NCI-H187 (cell line): ENCODE results near the gene GRIA3.
"Not testable (repeated sequence)": the region's sequence is repeated elsewhere in the genome, so short reads cannot be mapped to it uniquely, and the experiment has no call there.

Source experiments
- DNase-seq, 2 experiments: peaks; one replicate each; lab custom pipeline; 2025; lab: John Stamatoyannopoulos, UW

The GRIA3 gene

GRCh38 chrX:123348468-123348867, 164.4 kb downstream of the GRIA3 start:
- DNase-seq, result no peak

- no peak for DNase-seq
Observed at GRCh38 chrX:123350226-123350625, 166.1 kb downstream of the GRIA3 start.

GRCh38 chrX:123357941-123358340, 173.9 kb downstream of the GRIA3 start:
- no peak for DNase-seq

- no peak for DNase-seq
Observed at GRCh38 chrX:123358457-123358856, 174.4 kb downstream of the GRIA3 start.

GRCh38 chrX:123361371-123361770, 177.3 kb downstream of the GRIA3 start:
- no peak for DNase-seq

- not testable (repeated sequence) for DNase-seq
Observed at GRCh38 chrX:123386196-123386595, 202.1 kb downstream of the GRIA3 start.

- DNase-seq, result no peak
Observed at GRCh38 chrX:123392921-123393320, 208.8 kb downstream of the GRIA3 start.

- DNase-seq, result no peak
Observed at GRCh38 chrX:123399709-123400108, 215.6 kb downstream of the GRIA3 start.

GRCh38 chrX:123405231-123405630, 221.2 kb downstream of the GRIA3 start:
- DNase-seq, result no peak

GRCh38 chrX:123408821-123409737, 225.0 kb downstream of the GRIA3 start:
- no peak for DNase-seq

- no peak for DNase-seq
Observed at GRCh38 chrX:123422875-123423274, 238.8 kb downstream of the GRIA3 start.

- DNase-seq, result no peak
Observed at GRCh38 chrX:123424546-123424945, 240.5 kb downstream of the GRIA3 start.

- DNase-seq, result no peak
Observed at GRCh38 chrX:123425471-123425870, 241.4 kb downstream of the GRIA3 start.

- no peak for DNase-seq
Observed at GRCh38 chrX:123425904-123426303, 241.8 kb downstream of the GRIA3 start.

GRCh38 chrX:123432361-123433150, 248.5 kb downstream of the GRIA3 start:
- DNase-seq, result no peak

GRCh38 chrX:123436512-123437136, 252.5 kb downstream of the GRIA3 start:
- no peak for DNase-seq

GRCh38 chrX:123439926-123440325, 255.8 kb downstream of the GRIA3 start:
- not testable (repeated sequence) for DNase-seq

GRCh38 chrX:123442764-123443163, 258.7 kb downstream of the GRIA3 start:
- no peak for DNase-seq

GRCh38 chrX:123447506-123447905, 263.4 kb downstream of the GRIA3 start:
- no peak for DNase-seq

- DNase-seq, result no peak
Observed at GRCh38 chrX:123449335-123449734, 265.3 kb downstream of the GRIA3 start.

- DNase-seq, result no peak
Observed at GRCh38 chrX:123450222-123450621, 266.1 kb downstream of the GRIA3 start.

- no peak for DNase-seq
Observed at GRCh38 chrX:123454712-123455431, 270.8 kb downstream of the GRIA3 start.
